ENCODE results near the gene TRPM5. TPM values are rescaled to one million over a fixed set of nuclear protein-coding genes. Genes with fewer than 3 reads are reported as not detected.

The TRPM5 gene
- total and polyA plus RNA-seq, 9 of the 15 experiments (the other 6 are each of a cell fraction or from before 2014, with no cell fraction given) = not detected

GRCh38 chr11:2477254-2477653, 32.9 kb upstream of the TRPM5 start:
- FAIRE-seq (no peak), ATAC-seq (no peak), DNase-seq (ENCODE audit: extremely low read depth in 1 of 4, low spot score in 3 of 4) (no peak)
- Histone ChIP-seq H3K9me1 (ENCODE audit: control insufficient read depth, insufficient read depth, low read length) (no peaks in the 10 kb centered on the region), H3K9ac (ENCODE audit: insufficient read depth in 1 of 2, low read depth in 2 of 2, low read length in 2 of 2) (no peak overlapping the region), H3K36me3 (ENCODE audit: control insufficient read depth, insufficient read depth, low read length) (no peaks in the 10 kb centered on the region), H3K9me3 (replicated peaks; ENCODE audit: control insufficient read depth, insufficient read depth, low read depth, low read length) (no peaks in the 10 kb centered on the region), H3K27me3 (ENCODE audit: control insufficient read depth in 2 of 2, insufficient read depth in 2 of 2, low read length in 2 of 2) (peaks cover 4 to 29% of the 10 kb centered on the region in 2 experiments; a peak in 4 of 5 replicates), H3K79me2 (ENCODE audit: control insufficient read depth, insufficient read depth, low read length) (no peaks in the 10 kb centered on the region), H3K27ac (ENCODE audit: extremely low read depth, low read depth, low read length) (no peak overlapping the region), H3K4me2 (ENCODE audit: insufficient read depth, low read length) (no peak overlapping the region), H3K4me3 (no peak overlapping the region), H3K4me1 (replicated peaks in 1 of 2; ENCODE audit: control insufficient read depth in 2 of 2, insufficient read depth in 2 of 2, low read length in 2 of 2) (no peaks in the 10 kb centered on the region), H2AFZ (ENCODE audit: low read depth, low read length) (no peak overlapping the region), H4K20me1 (replicated peaks; ENCODE audit: control insufficient read depth, insufficient read depth, low read length) (no peaks in the 10 kb centered on the region)
- intact Hi-C loops (cut with micrococcal nuclease) = no loop called here
- POLR2A ChIA-PET = no interaction called here
- CTCF ChIA-PET (ENCODE audit: low intra/inter-chr PET ratio) = no interaction called here
- BruUV-seq (replicated peaks) = no TSS peak
- in situ Hi-C loops (cut with MboI) = no loop called here
- WGBS (ENCODE audit: insufficient coverage, low coverage, missing lambda C conversion rate) = 0% methylated on average over 3 of the region's 3 CpGs
- TF ChIP-seq ZBTB17 (CRISPR knock-in tag; IDR thresholded peaks at IDR 0.05) (no peak), SLC30A9 (CRISPR knock-in tag; IDR thresholded peaks at IDR 0.05) (no peak), RREB1 (CRISPR knock-in tag; IDR thresholded peaks at IDR 0.05) (no peak), ZNF398 (CRISPR knock-in tag; IDR thresholded peaks at IDR 0.05) (no peak), BCOR (IDR thresholded peaks at IDR 0.05) (no peak), HMGXB4 (CRISPR knock-in tag; IDR thresholded peaks at IDR 0.05) (no peak), ZNF24 (IDR thresholded peaks at IDR 0.05) (no peak), IRF9 (tag; IDR thresholded peaks at IDR 0.05) (no peak), GATAD2A (IDR thresholded peaks at IDR 0.05) (no peak), ARID3B (CRISPR knock-in tag; IDR thresholded peaks at IDR 0.05; ENCODE audit: borderline replicate concordance) (no peak), NR2C1 (IDR thresholded peaks at IDR 0.05) (no peak), NR2C1 (tag; IDR thresholded peaks at IDR 0.05) (no peak), ZBED1 (IDR thresholded peaks at IDR 0.05) (no peak)

Measured in K562 (cell line).